AG09319 (cell line): ENCODE measurements around the gene KRT6A.

ENCODE experiments used
- DNase-seq: peaks from one replicate; pipeline ENCODE4 v3.0.0-alpha.2; 2010; ENCODE audit warnings: low read depth; ENCODE audit errors: extremely low read depth
- TF ChIP-seq, protein P1 (sequence below): IDR thresholded peaks from 2 replicates; pipeline ENCODE4 v1.5.1; 2011; ENCODE audit warnings: low read depth, mild to moderate bottlenecking, inconsistent platforms, low read length, moderate library complexity

The KRT6A gene

DNA sequence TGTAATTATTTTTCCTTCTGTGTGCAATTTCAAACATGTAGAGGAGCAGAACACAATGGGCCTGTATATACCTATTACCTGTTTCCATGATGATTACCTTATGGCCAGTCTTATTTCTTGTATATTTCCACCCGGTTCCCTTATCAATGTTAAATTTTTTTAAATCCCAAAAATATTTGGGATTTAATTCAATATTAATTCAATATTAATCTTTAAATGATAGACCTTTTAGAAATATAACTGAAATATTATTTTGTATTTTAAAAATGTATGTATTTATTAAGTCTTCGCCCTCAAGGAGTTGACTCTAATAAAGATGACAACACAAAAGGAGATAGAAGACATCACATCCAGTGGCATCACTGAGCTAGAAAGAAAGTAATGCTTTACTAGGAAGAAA lies 18.8 kb downstream of the KRT6A start:
- TF ChIP-seq, protein P1, sequence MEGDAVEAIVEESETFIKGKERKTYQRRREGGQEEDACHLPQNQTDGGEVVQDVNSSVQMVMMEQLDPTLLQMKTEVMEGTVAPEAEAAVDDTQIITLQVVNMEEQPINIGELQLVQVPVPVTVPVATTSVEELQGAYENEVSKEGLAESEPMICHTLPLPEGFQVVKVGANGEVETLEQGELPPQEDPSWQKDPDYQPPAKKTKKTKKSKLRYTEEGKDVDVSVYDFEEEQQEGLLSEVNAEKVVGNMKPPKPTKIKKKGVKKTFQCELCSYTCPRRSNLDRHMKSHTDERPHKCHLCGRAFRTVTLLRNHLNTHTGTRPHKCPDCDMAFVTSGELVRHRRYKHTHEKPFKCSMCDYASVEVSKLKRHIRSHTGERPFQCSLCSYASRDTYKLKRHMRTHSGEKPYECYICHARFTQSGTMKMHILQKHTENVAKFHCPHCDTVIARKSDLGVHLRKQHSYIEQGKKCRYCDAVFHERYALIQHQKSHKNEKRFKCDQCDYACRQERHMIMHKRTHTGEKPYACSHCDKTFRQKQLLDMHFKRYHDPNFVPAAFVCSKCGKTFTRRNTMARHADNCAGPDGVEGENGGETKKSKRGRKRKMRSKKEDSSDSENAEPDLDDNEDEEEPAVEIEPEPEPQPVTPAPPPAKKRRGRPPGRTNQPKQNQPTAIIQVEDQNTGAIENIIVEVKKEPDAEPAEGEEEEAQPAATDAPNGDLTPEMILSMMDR, result no peak
- no peak for DNase-seq

DNA sequence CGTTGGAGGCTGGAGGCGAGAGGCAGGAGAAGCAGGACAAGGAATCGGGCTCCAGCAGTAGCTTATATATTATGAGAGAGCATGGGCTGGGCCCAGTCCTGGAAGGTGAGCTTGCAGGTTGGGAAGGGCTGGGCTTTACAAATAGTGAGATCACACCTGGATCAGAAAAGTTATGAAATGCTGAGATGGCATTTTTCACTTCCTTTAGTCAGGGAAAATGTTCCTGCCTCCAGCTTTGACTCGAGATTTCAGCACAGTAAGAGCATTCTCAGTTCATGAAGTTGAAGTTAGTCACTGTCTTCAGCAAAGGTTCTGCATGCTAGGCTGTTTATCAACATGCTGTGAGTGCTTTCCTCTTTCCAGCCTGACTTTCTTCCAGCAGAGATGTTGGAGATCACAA lies 19.3 kb downstream of the KRT6A start, which contains the start of gene KRT6C:
TSS of gene KRT6C (minus strand) at position 38 of the 400 bp plus-strand sequence. CDS start 68 bp downstream, outside the sequence.
- DNase-seq, result no peak
- TF ChIP-seq, protein P1, result no peak

DNA sequence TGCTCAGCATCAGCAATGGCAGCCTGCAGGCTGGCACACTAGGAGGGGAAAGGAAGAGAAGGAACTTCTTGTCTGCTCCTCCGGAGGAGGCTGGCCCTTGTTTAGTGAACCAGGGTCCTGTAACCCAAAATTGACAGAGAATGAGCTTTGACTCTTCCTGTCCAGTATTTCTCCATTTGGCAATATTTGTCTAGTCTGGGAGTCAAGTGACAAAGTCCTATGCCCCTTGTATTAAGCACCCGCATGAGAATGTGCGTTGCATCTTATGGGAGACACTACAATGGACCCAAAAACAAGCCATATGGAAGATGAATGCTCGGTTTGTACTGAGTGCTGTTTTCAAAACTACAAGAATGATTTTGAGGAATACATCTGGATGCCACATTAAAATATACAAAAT lies 23.2 kb downstream of the KRT6A start:
- TF ChIP-seq, protein P1, result no peak
- no peak for DNase-seq

DNA sequence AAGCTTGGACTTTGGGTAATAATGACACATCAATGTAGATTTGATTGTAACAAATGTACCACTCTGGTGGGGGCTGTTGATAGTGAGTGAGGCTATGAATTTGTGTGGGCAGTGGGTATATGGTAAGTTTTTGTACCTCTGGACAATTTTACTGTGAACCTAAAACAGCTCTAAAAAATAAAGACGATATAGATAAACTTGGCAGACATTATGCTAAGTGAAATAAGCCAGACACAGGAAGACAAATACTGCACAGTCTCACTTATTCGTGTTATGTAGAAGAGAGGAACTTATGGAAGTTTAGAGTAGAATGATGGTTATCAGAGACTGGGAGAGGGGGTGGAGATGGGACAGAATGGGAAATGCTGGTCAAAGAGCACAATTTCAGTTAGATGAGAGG lies 28.2 kb downstream of the KRT6A start:
- TF ChIP-seq, protein P1, result no peak
- no peak for DNase-seq

DNA sequence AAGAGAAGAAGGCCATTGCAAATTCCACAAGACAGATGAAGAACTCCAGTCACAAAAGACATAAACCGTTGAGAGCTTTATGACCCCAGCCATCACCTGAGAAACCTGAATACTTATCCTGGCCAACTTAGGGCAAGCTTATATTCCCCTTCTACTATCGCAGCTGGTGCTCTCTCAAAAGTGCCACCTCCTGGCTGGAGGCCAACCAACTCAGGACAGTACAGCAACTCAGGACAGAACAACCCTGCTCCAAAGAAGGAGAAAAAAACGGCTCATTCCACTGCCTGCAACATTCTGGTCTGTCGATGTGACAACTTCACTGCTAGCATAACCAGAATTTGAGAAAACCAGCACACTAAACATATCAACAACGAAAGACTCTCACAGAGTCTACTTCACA lies 31.4 kb downstream of the KRT6A start:
- DNase-seq, result no peak
- TF ChIP-seq, protein P1, result no peak

DNA sequence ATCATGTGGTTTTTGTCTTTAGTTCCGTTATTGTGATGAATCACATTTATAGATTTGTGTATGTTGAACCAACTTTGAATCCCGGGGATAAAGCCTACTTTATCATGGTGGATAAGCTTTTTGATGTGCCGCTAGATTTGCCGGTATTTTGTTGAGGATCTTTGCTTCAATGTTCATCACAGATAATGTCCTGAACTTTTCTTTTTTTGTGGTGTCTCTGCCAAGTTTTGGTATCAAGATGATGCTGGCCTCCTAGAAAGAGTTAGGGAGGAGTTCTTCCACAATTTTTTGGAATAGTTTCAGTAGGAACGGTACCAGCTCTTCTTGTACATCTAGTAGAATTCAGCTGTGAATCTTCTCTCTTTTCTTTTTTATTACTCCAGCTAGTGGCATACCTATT lies 34.2 kb downstream of the KRT6A start:
- TF ChIP-seq, protein P1, result no peak
- no peak for DNase-seq

DNA sequence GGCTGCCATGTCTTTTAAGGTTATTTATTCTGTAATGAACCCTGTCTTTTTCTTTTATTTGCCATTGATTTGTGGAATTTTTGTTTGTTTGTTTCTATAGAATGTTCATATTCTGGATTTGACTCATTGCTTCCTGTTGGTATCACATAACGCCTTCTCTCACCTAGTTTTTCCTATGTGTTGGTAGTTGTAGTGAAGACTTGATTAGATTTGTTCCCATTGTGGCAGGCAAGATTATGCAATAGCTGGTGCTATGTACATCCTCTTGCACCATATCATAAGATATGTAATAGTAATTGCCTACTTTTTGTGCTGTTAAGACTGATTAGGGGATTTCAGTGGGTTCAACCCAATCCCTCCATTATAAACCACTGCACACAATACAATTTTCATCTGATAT lies 37.2 kb downstream of the KRT6A start:
- no peak for DNase-seq
- TF ChIP-seq, protein P1, result no peak
